Naive B cell (primary cell): ENCODE data around the gene UBL3. TPM values are rescaled to one million over a fixed set of nuclear protein-coding genes. Genes with fewer than 3 reads are reported as not detected.
A peak's percentile ranks its signal among the peaks of the same experiment; 100 is the strongest.

Source experiments
- ATAC-seq, 2 donors: fragments of 150-1000 bp; cut with Tn5 transposase; 2 replicates each; pipeline ENCODE4 v1.10.0; 2021; ENCODE audit warnings: low read depth in 2 of 2, mild to moderate bottlenecking in 2 of 2, moderate library complexity in 2 of 2
- DNase-seq: peaks from one replicate; pipeline ENCODE4 v3.0.0; 2022
- H3K27ac Mint-ChIP-seq, 6 donors: one replicate each; pipeline ENCODE4 v1.8.0; 2020 to 2022; ENCODE audit warnings: mild to moderate bottlenecking in 6 of 6, mixed read lengths in 6 of 6, moderate library complexity in 5 of 6, inconsistent platforms in 2 of 6
- H3K27me3 Mint-ChIP-seq, 3 donors: one replicate each; pipeline ENCODE4 v1.8.0; 2021 to 2022; ENCODE audit warnings: mixed read lengths in 3 of 3, mild to moderate bottlenecking in 1 of 3
- H3K36me3 Mint-ChIP-seq, 2 donors: one replicate each; pipeline ENCODE4 v1.8.0; 2020 to 2022; ENCODE audit warnings: mixed read lengths in 2 of 2, inconsistent platforms in 1 of 2, mild to moderate bottlenecking in 1 of 2
- H3K4me1 Mint-ChIP-seq, 3 donors: one replicate each; pipeline ENCODE4 v1.8.0; 2020 to 2022; ENCODE audit warnings: mixed read lengths in 3 of 3, inconsistent platforms in 1 of 3, mild to moderate bottlenecking in 1 of 3, moderate library complexity in 1 of 3
- H3K4me3 Mint-ChIP-seq, 8 donors: one replicate each; pipeline ENCODE4 v1.8.0; 2020 to 2022; ENCODE audit warnings: mild to moderate bottlenecking in 8 of 8, mixed read lengths in 8 of 8, moderate library complexity in 8 of 8, inconsistent platforms in 2 of 8
- H3K9me3 Mint-ChIP-seq, 7 donors: one replicate each; pipeline ENCODE4 v1.8.0; 2020 to 2022; ENCODE audit warnings: mixed read lengths in 7 of 7, mild to moderate bottlenecking in 5 of 7, inconsistent platforms in 2 of 7, moderate library complexity in 1 of 7
- polyA plus RNA-seq, 6 donors: library from polyadenylated mRNA; unstranded; fragments of 300-500 nt; fragmentation: Illumina TruSeq; gene quantifications; one replicate each; pipeline ENCODE4 v1.2.3, GENCODE V29; 2021; ENCODE audit warnings: low read depth in 6 of 6

The UBL3 gene
- polyA plus RNA-seq, 6 donors from 2014 or later = 23.1 to 33.3 (median 30.5) TPM

GRCh38 chr13:29730253-29730652, 120.2 kb downstream of the UBL3 start:
- ATAC-seq = no peak

GRCh38 chr13:29722415-29722814, 128.0 kb downstream of the UBL3 start:
- H3K4me1 Mint-ChIP-seq = peaks cover 0 to 4% (median 0%) of the 10 kb centered on the region in 3 donors
- H3K4me3 Mint-ChIP-seq = no peak overlapping the region
- H3K36me3 Mint-ChIP-seq = peaks cover 6 to 7% of the 10 kb centered on the region in 2 donors
- H3K9me3 Mint-ChIP-seq = peaks cover 2 to 20% (median 8%) of the 10 kb centered on the region in 7 donors
- no peak overlapping the region for H3K27ac Mint-ChIP-seq
- DNase-seq (no peak), ATAC-seq (no peak)
- H3K27me3 Mint-ChIP-seq = peaks cover 12 to 39% (median 29%) of the 10 kb centered on the region in 3 donors

More at GRCh38 chr13:29730253-29730652, 120.2 kb downstream of the UBL3 start:
- Mint-ChIP-seq H3K9me3 (peaks cover 2 to 13% (median 6%) of the 10 kb centered on the region in 7 donors), H3K36me3 (peaks cover 0 to 6% of the 10 kb centered on the region in 2 donors), H3K27me3 (peaks cover 38 to 59% (median 54%) of the 10 kb centered on the region in 3 donors), H3K27ac (no peak overlapping the region), H3K4me3 (no peak overlapping the region), H3K4me1 (no peaks in the 10 kb centered on the region)
- no peak for DNase-seq

- H3K4me1 Mint-ChIP-seq = peaks cover 0 to 4% (median 0%) of the 10 kb centered on the region in 3 donors
- H3K9me3 Mint-ChIP-seq = peaks cover 2 to 20% (median 8%) of the 10 kb centered on the region in 7 donors
- H3K4me3 Mint-ChIP-seq = no peak overlapping the region
- H3K36me3 Mint-ChIP-seq = peaks cover 6 to 7% of the 10 kb centered on the region in 2 donors
- H3K27ac Mint-ChIP-seq = peak overlapping the region in 1 of 6 donors; percentile 74
- DNase-seq (no peak), ATAC-seq (no peak)
- peaks cover 12 to 41% (median 29%) of the 10 kb centered on the region in 3 donors for H3K27me3 Mint-ChIP-seq
Measured at GRCh38 chr13:29721766-29722165, 128.7 kb downstream of the UBL3 start.

- no peak for ATAC-seq
- H3K27ac Mint-ChIP-seq = no peak overlapping the region
- H3K9me3 Mint-ChIP-seq = peaks cover 0 to 21% (median 5%) of the 10 kb centered on the region in 7 donors
- DNase-seq = no peak
- H3K4me1 Mint-ChIP-seq = peaks cover 0 to 4% (median 0%) of the 10 kb centered on the region in 3 donors
- H3K36me3 Mint-ChIP-seq = peaks cover 0 to 7% of the 10 kb centered on the region in 2 donors
- no peak overlapping the region for H3K4me3 Mint-ChIP-seq
- H3K27me3 Mint-ChIP-seq = peaks cover 11 to 46% (median 27%) of the 10 kb centered on the region in 3 donors
Measured at GRCh38 chr13:29718694-29719093, 131.7 kb downstream of the UBL3 start.

- H3K27me3 Mint-ChIP-seq = peaks cover 20 to 46% (median 38%) of the 10 kb centered on the region in 3 donors
- H3K27ac Mint-ChIP-seq = no peak overlapping the region
- DNase-seq (no peak), ATAC-seq (no peak)
- H3K4me3 Mint-ChIP-seq = no peak overlapping the region
- no peaks in the 10 kb centered on the region for H3K36me3 Mint-ChIP-seq
- no peaks in the 10 kb centered on the region for H3K4me1 Mint-ChIP-seq
- H3K9me3 Mint-ChIP-seq = peaks cover 0 to 16% (median 5%) of the 10 kb centered on the region in 7 donors
Measured at GRCh38 chr13:29716493-29716892, 133.9 kb downstream of the UBL3 start.
